Spleen (tissue), 11 donors: ENCODE results near the gene FAM43A. TPM values are rescaled to one million over a fixed set of nuclear protein-coding genes. Genes with fewer than 3 reads are reported as not detected.

Source experiments
- DNase-seq: peaks from one replicate; pipeline ENCODE4 v3.0.0-alpha.2; 2020
- H3K27ac ChIP-seq, 8 donors: fragments of 200-600 bp; sonication (generic) in 7 of 8; 1 replicate in 4 of 8; 2 replicates in 4 of 8; pipeline versions ENCODE4 v1.5.0 to v1.8.0; 2016 to 2021; ENCODE audit warnings: inconsistent platforms in 4 of 8, mild to moderate bottlenecking in 4 of 8, moderate library complexity in 1 of 8
- H3K27me3 ChIP-seq, 7 donors: fragments of 200-600 bp; sonication (generic) in 6 of 7; replicated peaks in 1 of 7; 1 replicate in 4 of 7; 2 replicates in 3 of 7; pipeline versions ENCODE4 v1.5.0 to v1.8.0; 2016 to 2021; ENCODE audit warnings: inconsistent platforms in 3 of 7, mild to moderate bottlenecking in 1 of 7
- H3K36me3 ChIP-seq, 6 donors: fragments of 200-600 bp; sonication (generic) in 5 of 6; 1 replicate in 4 of 6; 2 replicates in 2 of 6; pipeline versions ENCODE4 v1.5.0 to v1.8.0; 2016 to 2021; ENCODE audit warnings: inconsistent platforms in 2 of 6
- H3K4me1 ChIP-seq, 6 donors: fragments of 200-600 bp; sonication (generic) in 5 of 6; 1 replicate in 3 of 6; 2 replicates in 3 of 6; pipeline versions ENCODE4 v1.5.0 to v1.8.0; 2016 to 2021; ENCODE audit warnings: inconsistent platforms in 3 of 6
- H3K4me3 ChIP-seq, 8 donors: fragments of 200-600 bp; sonication (generic) in 7 of 8; 1 replicate in 4 of 8; 2 replicates in 4 of 8; pipeline versions ENCODE4 v1.5.0 to v1.8.0; 2016 to 2021; ENCODE audit warnings: inconsistent platforms in 4 of 8, mild to moderate bottlenecking in 4 of 8, moderate library complexity in 2 of 8
- H3K9me3 ChIP-seq, 8 donors: fragments of 200-600 bp; sonication (generic) in 7 of 8; 1 replicate in 4 of 8; 2 replicates in 4 of 8; pipeline versions ENCODE4 v1.5.0 to v1.8.0; 2016 to 2021; ENCODE audit warnings: inconsistent platforms in 4 of 8
- CTCF ChIP-seq, 11 experiments: fragments of 200-600 bp in 7 of 11; fragments of 450-650 bp in 4 of 11; sonication (generic) in 4 of 11; IDR thresholded peaks in 8 of 11; conservative IDR thresholded peaks in 3 of 11; 1 replicate in 7 of 11; 2 replicates in 4 of 11; pipeline versions ENCODE4 v1.4.0 to v1.8.0; 2016 to 2021; ENCODE audit warnings: antibody characterized with exemption in 11 of 11, inconsistent platforms in 4 of 11, mild to moderate bottlenecking in 1 of 11
- POLR2A ChIP-seq, 3 donors: fragments of 450-650 bp; IDR thresholded peaks; one replicate each; pipeline ENCODE4 v1.5.1; 2017; ENCODE audit warnings: antibody characterized with exemption in 3 of 3, mild to moderate bottlenecking in 1 of 3
- POLR2AphosphoS5 ChIP-seq, 3 donors: sonication (generic); formaldehyde crosslinking; IDR thresholded peaks; one replicate each; pipeline ENCODE4 v1.5.1; 2017; ENCODE audit warnings: antibody characterized with exemption in 3 of 3
- WGBS, 5 donors: extraction: QIAGEN DNeasy Blood & Tissue Kit in 3 of 5; methylation state at CpG; one replicate each; pipeline versions ENCODE4 v1.1.5 to v1.1.7; 2013 to 2018; 5-methylcytosine and 5-hydroxymethylcytosine counted together
- intact Hi-C: fragments of 100-400 bp; cut with DNase I; formaldehyde crosslinking; loops from one replicate; pipeline ENCODE4 v1.15.0; 2023; ENCODE audit warnings: low total_unique reads
- polyA plus RNA-seq, 3 donors: library from polyadenylated mRNA; stranded (reverse); fragments of 200-250 nt; gene quantifications; one replicate each; pipeline ENCODE4 v1.2.1, GENCODE V29; 2013
- total RNA-seq, 7 donors: library from RNA; depleted of rRNA in 3 of 7; stranded (reverse); fragments of >200 nt in 3 of 7; fragmentation: NEBNext Ultra II Directional in 4 of 7; extraction: Animal tissue kit (Norgen Biotek cat#: 25700) in 4 of 7; gene quantifications; one replicate each; pipeline versions ENCODE4 v1.1.0 to v1.2.1, GENCODE V29; 2016 to 2021
- donor health status: healthy with polysubstance abuse.
- donor health status: DM: no; HTN: no; CAD: no; lungs with moderate emphysema.
- donor health status: DM: no; HTN: no; CAD: no.
- donor health status: Bipolar disorder and iron deficiency.
- donor health status: healthy.
- donor health status: DM: no; HTN: no; CAD: no.
- donor health status: DM: yes; HTN: yes; CAD: no.

The FAM43A gene
- total and polyA plus RNA-seq, 10 donors = 16.9 to 102 (median 66.6) TPM

GRCh38 chr3:194705761-194706160 is 20.1 kb downstream of the FAM43A start:
- Histone ChIP-seq H3K27ac (no peak overlapping the region), H3K36me3 (no peaks in the 10 kb centered on the region), H3K27me3 (no peaks in the 10 kb centered on the region), H3K4me3 (no peak overlapping the region), H3K9me3 (peaks cover 0 to 8% (median 6%) of the 10 kb centered on the region in 8 donors), H3K4me1 (no peaks in the 10 kb centered on the region)
- intact Hi-C loops = no loop called here
- DNase-seq = no peak
- WGBS, 5 donors = 79 to 90% (median 80%) methylated on average over 10 to 11 of the region's 11 CpGs
- no peak for TF ChIP-seq CTCF (IDR thresholded peaks at IDR 0.05 in 8 of 11, conservative IDR thresholded peaks at IDR 0.05 in 3 of 11)

GRCh38 chr3:194707147-194707540 is 21.5 kb downstream of the FAM43A start:
- intact Hi-C loops = no loop called here
- H3K27me3 ChIP-seq = no peaks in the 10 kb centered on the region
- peaks cover 0 to 5% (median 0%) of the 10 kb centered on the region in 6 donors for H3K4me1 ChIP-seq
- peaks cover 0 to 8% (median 6%) of the 10 kb centered on the region in 8 donors for H3K9me3 ChIP-seq
- 93 to 98% (median 94%) methylated on average over 7 of the region's 7 CpGs for WGBS, 5 donors
- H3K27ac ChIP-seq = no peak overlapping the region
- H3K4me3 ChIP-seq = no peak overlapping the region
- DNase-seq = no peak
- H3K36me3 ChIP-seq = no peaks in the 10 kb centered on the region
- TF ChIP-seq CTCF (IDR thresholded peaks at IDR 0.05 in 8 of 11, conservative IDR thresholded peaks at IDR 0.05 in 3 of 11) = no peak
- TF ChIP-seq POLR2AphosphoS5 (IDR thresholded peaks at IDR 0.05) = no peak
- no peak for TF ChIP-seq POLR2A (IDR thresholded peaks at IDR 0.05)

GRCh38 chr3:194711286-194711685 is 25.6 kb downstream of the FAM43A start:
- DNase-seq = no peak
- H3K4me1 ChIP-seq = peaks cover 0 to 5% (median 0%) of the 10 kb centered on the region in 6 donors
- H3K27me3 ChIP-seq = no peaks in the 10 kb centered on the region
- peaks cover 0 to 8% (median 6%) of the 10 kb centered on the region in 8 donors for H3K9me3 ChIP-seq
- WGBS, 5 donors = 91 to 96% (median 94%) methylated on average over 3 of the region's 3 CpGs
- TF ChIP-seq POLR2AphosphoS5 (IDR thresholded peaks at IDR 0.05) = no peak
- no peak for TF ChIP-seq CTCF (IDR thresholded peaks at IDR 0.05 in 8 of 11, conservative IDR thresholded peaks at IDR 0.05 in 3 of 11)
- TF ChIP-seq POLR2A (IDR thresholded peaks at IDR 0.05) = no peak
- no peak overlapping the region for H3K27ac ChIP-seq
- no peak overlapping the region for H3K4me3 ChIP-seq
- intact Hi-C loops = no loop called here
- no peaks in the 10 kb centered on the region for H3K36me3 ChIP-seq

GRCh38 chr3:194711913-194712312 is 26.2 kb downstream of the FAM43A start:
- no peak overlapping the region for H3K4me3 ChIP-seq
- peaks cover 0 to 8% (median 6%) of the 10 kb centered on the region in 8 donors for H3K9me3 ChIP-seq
- no peak for TF ChIP-seq POLR2AphosphoS5 (IDR thresholded peaks at IDR 0.05)
- DNase-seq = no peak
- WGBS, 5 donors = 47 to 54% (median 52%) methylated on average over 6 of the region's 6 CpGs
- no peaks in the 10 kb centered on the region for H3K36me3 ChIP-seq
- peaks cover 0 to 5% (median 0%) of the 10 kb centered on the region in 6 donors for H3K4me1 ChIP-seq
- H3K27ac ChIP-seq = no peak overlapping the region
- intact Hi-C loops = no loop called here
- H3K27me3 ChIP-seq = no peaks in the 10 kb centered on the region
